GM06990 (cell line): ENCODE measurements around the gene ERC2.

Experiments used
- DNase-seq: peaks from one replicate; pipeline ENCODE4 v3.0.0-alpha.2; 2011; ENCODE audit not compliant: insufficient read length; ENCODE audit errors: extremely low read depth
- H3K27me3 ChIP-seq: replicated peaks from 2 replicates; pipeline ENCODE4 v1.6.0; 2011; ENCODE audit warnings: low read length; ENCODE audit not compliant: control insufficient read depth, insufficient read depth
- H3K36me3 ChIP-seq: 2 replicates; pipeline ENCODE4 v1.5.1; 2011; ENCODE audit warnings: low read length; ENCODE audit not compliant: control insufficient read depth, insufficient read depth
- H3K4me3 ChIP-seq: replicated peaks from 2 replicates; pipeline ENCODE4 v1.5.1; 2011; ENCODE audit warnings: low read depth, mild to moderate bottlenecking, control low read depth, low read length
- CTCF ChIP-seq: IDR thresholded peaks from 2 replicates; pipeline ENCODE4 v1.5.1; 2011; ENCODE audit warnings: low read length, control low read depth, mild to moderate bottlenecking, inconsistent platforms; ENCODE audit not compliant: insufficient read depth, poor library complexity, severe bottlenecking

The ERC2 gene

GRCh38 chr3:56060521-56061278, 407.6 kb downstream of the ERC2 start:
- Histone ChIP-seq H3K4me3 (no peak overlapping the region), H3K27me3 (no peaks in the 10 kb centered on the region), H3K36me3 (no peaks in the 10 kb centered on the region)
- no peak for TF ChIP-seq CTCF
- no peak for DNase-seq

DNA sequence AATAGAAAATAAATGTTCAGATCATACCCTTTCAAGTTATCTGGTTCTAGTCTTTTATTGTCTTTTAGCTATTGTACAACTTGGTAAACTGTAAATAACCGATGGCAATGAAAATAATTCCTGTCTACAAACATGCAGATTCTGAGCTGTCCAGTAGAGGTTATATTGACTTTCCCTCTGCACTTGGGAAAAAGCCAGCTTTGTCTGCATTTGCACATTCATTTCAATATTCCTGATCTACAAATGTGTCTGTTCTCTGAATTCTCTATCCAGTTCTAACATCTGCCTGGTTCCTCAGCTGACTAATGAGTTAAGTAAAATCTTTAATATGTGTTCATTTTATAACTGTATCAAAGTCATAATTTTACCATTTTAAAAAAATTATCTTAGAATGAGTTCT, 408.5 kb downstream of the ERC2 start:
- TF ChIP-seq CTCF: no peak
- H3K27me3 ChIP-seq: no peaks in the 10 kb centered on the region
- no peaks in the 10 kb centered on the region for H3K36me3 ChIP-seq
- no peak for DNase-seq
- H3K4me3 ChIP-seq: no peak overlapping the region

GRCh38 chr3:56055951-56056350, 412.3 kb downstream of the ERC2 start:
- Histone ChIP-seq H3K4me3 (no peak overlapping the region), H3K36me3 (no peaks in the 10 kb centered on the region), H3K27me3 (no peaks in the 10 kb centered on the region)
- TF ChIP-seq CTCF: no peak
- DNase-seq: no peak

GRCh38 chr3:56055546-56055945, 412.7 kb downstream of the ERC2 start:
- DNase-seq: no peak
- no peak for TF ChIP-seq CTCF
- no peak overlapping the region for H3K4me3 ChIP-seq
- H3K27me3 ChIP-seq: no peaks in the 10 kb centered on the region
- no peaks in the 10 kb centered on the region for H3K36me3 ChIP-seq

- Histone ChIP-seq H3K27me3 (no peaks in the 10 kb centered on the region), H3K4me3 (no peak overlapping the region), H3K36me3 (no peaks in the 10 kb centered on the region)
- DNase-seq: no peak
- no peak for TF ChIP-seq CTCF
Observed at GRCh38 chr3:56054844-56055243, 413.4 kb downstream of the ERC2 start.

DNA sequence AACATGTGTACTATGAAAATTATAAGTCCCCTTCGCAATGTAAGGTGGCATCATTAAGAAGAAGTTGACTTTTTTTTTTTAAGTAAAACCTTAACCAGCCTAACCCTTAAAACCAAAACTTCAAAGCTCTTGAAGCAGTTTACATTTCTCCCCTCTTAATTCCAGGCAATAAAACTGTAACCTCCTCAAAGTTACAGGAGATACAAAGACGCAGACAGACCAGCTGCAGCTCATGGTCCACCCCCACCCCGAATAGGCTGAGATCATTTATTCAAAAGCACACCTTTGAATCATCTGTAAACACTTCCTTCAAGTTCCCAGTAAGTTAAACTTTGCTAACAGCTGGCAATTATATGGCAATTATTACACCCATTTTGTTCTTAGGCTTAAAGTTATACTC, 414.5 kb downstream of the ERC2 start:
- no peaks in the 10 kb centered on the region for H3K27me3 ChIP-seq
- no peaks in the 10 kb centered on the region for H3K36me3 ChIP-seq
- no peak for TF ChIP-seq CTCF
- DNase-seq: no peak
- no peak overlapping the region for H3K4me3 ChIP-seq
